HepG2 (cell line): ENCODE results near the gene TKTL1.
"Not testable (repeated sequence)": the region's sequence is repeated elsewhere in the genome, so short reads cannot be mapped to it uniquely, and the experiment has no call there.

ENCODE experiments used
- CBX1 ChIP-seq: IDR thresholded peaks from one replicate; pipeline ENCODE4 v1.6.1; 2016; ENCODE audit warnings: antibody characterized with exemption, low read depth
- CBX2 ChIP-seq, 2 experiments: fragments of 200-600 bp in 1 of 2; sonication (generic); formaldehyde crosslinking in 1 of 2; IDR thresholded peaks; 2 replicates each; pipeline versions ENCODE4 v1.7.0 to v1.8.1; 2018 to 2022; ENCODE audit warnings: low read depth in 2 of 2, low read length in 1 of 2, mild to moderate bottlenecking in 1 of 2, missing genetic modification reagents in 1 of 2
- MYNN ChIP-seq: sonication (generic); formaldehyde crosslinking; IDR thresholded peaks from 2 replicates; pipeline ENCODE4 v1.4.0; 2020; ENCODE audit warnings: mild to moderate bottlenecking, low read depth, missing genetic modification reagents
- NR2C2 ChIP-seq: sonication (generic); formaldehyde crosslinking; IDR thresholded peaks from 2 replicates; pipeline ENCODE4 v1.4.0; 2020; ENCODE audit warnings: missing genetic modification reagents, mild to moderate bottlenecking, moderate library complexity, borderline replicate concordance
- PCBP1 ChIP-seq: fragments of 200-400 bp; formaldehyde crosslinking; IDR thresholded peaks from 2 replicates; pipeline ENCODE4 v1.6.1; 2017; ENCODE audit warnings: mild to moderate bottlenecking, low read depth, low read length, borderline replicate concordance
- RXRA ChIP-seq: sonication (generic); formaldehyde crosslinking; IDR thresholded peaks from 2 replicates; pipeline ENCODE4 v1.5.1; 2020; ENCODE audit warnings: missing genetic modification reagents
- SNAPC5 ChIP-seq: sonication (generic); formaldehyde crosslinking; IDR thresholded peaks from 2 replicates; pipeline ENCODE4 v1.8.1; 2023; ENCODE audit warnings: mild to moderate bottlenecking, missing genetic modification reagents, borderline replicate concordance
- TAF1 ChIP-seq: sonication (generic); formaldehyde crosslinking; IDR thresholded peaks from 2 replicates; pipeline ENCODE4 v1.4.0; 2020; ENCODE audit warnings: missing genetic modification reagents
- TP53 ChIP-seq: sonication (generic); formaldehyde crosslinking; conservative IDR thresholded peaks from 2 replicates; pipeline ENCODE4 v1.4.0; 2020; ENCODE audit warnings: missing genetic modification reagents

GRCh38 chrX:154302998-154303397, 7.4 kb downstream of the TKTL1 start:
- TF ChIP-seq TAF1 (CRISPR knock-in tag); TP53 (CRISPR knock-in tag); NR2C2 (CRISPR knock-in tag); RXRA (CRISPR knock-in tag); PCBP1; CBX2 (IDR thresholded peaks at IDR 0.05; ENCODE audit: low read depth, low read length); CBX2 (CRISPR knock-in tag; IDR thresholded peaks at IDR 0.05; ENCODE audit: low read depth); CBX1; SNAPC5 (CRISPR knock-in tag); MYNN (CRISPR knock-in tag): not testable (repeated sequence)
